Middle frontal gyrus (tissue), 1 donor: ENCODE data around the gene COL28A1.
"Not testable (repeated sequence)": the region's sequence is repeated elsewhere in the genome, so short reads cannot be mapped to it uniquely, and the experiment has no call there.

Source experiments
- DNase-seq: peaks from one replicate; pipeline ENCODE4 v3.0.0-alpha.2; 2015; ENCODE audit warnings: low spot score; ENCODE audit errors: extremely low spot score

The COL28A1 gene

DNA sequence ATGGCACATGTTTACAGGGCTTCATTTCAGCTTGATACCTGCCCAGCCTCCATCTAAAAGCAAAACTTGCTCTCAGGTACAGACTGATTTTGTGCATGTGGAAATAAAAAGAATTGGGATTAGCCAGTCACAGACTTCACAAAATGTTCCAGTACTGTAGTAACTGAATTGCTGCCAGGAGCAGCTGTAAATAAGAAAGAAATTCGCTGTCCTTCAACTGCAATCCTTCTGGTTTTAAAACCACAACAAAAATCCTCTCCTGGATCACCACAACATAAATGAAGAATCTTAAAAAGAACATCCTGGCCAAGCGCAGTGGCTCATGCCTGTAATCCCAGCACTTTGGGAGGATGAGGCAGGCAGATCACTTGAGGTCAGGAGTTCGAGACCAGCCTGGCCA is 27.1 kb upstream of the COL28A1 start:
- no peak for DNase-seq

DNA sequence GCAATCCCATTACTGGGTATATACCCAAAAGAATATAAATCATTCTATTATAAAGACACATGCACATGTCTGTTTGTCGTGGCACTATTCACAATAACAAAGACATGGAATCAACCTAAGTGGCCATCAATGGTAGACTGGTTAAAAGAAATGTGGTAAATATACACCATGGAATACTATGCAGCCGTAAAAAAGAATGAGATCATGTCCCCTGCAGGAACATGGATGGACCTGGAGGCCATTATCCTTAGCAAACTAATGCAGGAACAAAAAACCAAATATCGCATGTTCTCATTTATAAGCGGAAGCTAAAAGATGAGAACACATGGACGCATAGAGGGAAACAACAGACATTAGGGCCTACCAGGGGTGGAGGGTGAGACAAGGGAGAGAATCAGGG is 25.9 kb upstream of the COL28A1 start:
- not testable (repeated sequence) for DNase-seq

DNA sequence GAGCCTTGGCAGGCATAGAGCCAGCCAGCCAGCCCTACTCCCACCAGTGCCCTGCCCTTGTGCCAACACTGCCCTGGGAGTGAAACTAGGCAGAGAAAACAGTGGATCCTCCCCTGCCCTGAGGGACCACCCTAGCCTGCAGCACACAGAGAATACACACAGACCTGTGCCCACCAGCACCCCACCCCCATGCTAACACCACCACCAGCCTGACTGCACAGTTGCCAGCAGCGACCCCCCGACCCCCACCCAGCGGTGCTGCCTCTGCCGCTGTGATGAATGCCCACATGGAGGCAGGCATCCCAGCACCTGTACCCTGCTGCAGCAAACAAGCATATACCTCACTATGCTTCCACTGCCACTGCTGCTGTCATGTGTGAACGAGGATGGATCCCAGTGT is 21.6 kb upstream of the COL28A1 start:
- no peak for DNase-seq

DNA sequence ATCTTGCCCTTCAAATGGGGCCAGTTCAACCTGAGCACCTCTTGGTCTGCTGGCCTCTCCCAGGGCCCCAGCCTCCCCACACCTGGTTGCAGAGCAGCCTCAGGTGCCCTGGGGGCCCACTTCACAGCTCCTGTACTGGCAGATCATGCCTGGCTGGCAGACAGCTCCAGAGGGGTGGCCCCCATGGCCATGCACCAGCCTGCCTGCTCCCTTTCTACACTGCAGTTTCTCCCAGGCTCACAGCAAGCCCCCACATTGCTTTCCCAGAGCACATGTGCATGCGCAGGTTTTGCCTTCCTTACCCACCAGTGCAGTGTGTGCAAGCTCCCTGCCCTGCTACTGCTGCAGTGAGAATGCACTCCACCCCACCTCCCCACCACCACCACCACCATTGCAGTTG is 21.2 kb upstream of the COL28A1 start:
- DNase-seq, result no peak

DNA sequence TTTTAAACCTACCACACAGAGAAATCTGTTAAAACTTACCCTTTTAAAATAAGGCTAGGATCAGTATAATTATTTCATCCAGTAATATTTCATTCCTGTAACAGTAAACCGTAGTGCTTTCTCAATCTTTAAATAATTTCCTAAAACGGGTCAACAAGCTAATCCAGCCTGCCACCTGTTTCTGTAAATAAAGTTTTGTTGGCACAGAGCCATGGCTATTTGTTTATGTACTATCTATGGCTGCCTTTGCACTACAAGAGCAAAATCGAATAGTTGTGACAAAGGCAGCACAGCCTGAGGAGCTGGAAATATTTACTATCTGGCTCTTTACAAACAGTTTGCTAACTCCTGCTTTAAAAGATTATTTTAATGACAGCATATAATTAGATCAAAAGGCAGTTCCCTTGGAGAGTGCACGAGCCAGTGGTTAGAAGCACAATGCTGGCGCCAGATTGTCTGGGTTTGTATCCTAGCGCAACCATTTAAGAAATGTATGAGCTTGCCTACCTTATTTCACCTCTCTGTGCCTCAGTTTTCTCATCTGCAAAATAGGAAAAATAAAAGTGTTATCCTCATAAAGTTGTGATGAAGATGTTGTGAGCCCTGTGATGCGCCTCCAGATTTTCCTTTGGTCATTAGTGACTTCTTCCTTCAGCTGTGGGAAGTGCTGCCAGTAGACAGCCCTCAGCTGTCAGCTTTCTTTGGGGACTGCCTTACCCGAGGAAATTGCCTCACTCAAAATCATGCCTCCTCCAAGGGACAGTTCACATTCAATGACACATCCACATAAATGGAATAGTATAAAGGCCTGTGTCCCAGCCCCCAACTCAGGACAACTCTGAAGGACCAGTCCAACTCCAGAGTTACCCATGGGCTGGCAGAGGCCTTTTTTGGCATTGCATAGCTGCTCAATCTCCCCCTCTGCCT is 19.2 kb upstream of the COL28A1 start:
- no peak for DNase-seq

DNA sequence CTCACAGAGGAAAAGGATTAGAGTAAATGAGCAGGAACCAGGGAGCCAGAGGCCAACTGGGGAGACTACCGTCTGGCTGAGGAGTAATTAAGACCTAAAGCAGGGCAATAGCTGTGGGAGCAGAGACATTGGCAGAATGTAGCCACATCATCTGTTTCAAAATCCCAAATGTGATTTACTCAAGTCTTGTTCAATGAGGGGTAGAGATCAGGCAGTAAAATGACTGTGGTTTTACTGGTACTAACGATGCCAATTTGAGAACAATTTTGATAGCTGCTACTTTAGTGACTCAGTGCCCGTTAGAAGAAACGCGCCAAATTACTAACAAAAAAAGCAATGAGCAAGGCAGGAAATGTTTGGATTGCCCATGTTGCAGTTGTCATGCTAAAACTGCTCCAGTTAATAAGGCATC is 18.4 kb upstream of the COL28A1 start:
- DNase-seq, result no peak

DNA sequence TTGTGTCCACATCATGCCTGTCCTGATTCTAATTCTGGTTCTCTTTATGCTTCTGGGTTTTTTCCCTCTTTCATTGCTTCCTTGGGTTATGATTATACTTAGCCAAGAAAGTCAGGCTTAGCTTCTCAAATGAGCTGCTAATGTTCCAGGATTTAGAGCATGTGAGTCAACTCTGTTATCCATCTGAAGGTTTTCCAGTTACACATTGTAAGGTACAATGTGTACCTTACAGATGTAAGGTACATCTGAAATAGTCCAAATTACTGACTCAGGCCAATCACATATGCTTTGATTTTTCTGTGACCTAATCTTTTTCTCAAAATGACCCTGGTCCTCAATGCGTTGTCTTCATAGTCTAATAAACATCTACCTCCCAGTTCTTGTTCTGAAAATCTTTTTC is 17.7 kb upstream of the COL28A1 start:
- DNase-seq, result no peak

DNA sequence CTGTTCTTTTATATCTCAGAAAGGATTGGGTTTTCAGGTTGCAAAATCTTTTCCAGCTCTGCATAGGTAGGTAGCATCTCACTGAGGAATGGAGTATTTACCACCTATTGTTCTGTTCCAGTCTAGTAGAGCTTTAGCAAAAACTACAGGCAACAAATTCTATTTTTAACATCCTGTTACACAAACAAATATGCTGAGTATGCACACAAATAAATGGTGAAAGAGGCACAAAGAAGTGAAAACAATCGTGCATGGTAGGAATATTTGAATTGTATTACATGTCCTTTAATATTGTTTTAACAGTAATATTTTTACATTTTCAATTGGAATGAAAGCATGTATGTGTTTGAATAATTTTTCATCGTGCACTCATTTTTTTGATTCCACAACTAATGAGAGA is 16.5 kb upstream of the COL28A1 start:
- DNase-seq, result no peak

DNA sequence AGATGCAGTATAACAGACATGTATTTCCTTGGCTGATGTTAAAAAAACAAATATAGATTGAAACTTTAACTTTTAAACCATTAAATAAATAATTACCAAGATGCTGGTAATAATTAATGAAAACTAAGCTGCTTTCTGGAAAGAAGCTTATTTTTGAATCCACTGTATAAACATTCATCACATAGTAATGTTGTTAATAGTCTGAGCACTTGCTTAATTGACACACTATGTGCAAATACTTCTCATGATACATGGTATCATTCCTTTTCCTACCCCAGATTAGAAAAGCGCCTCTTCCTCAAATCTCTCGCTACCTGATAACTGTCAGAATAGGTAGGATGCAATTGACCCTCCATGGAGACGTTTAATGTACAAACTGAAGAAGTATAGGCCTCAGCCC is 15.0 kb upstream of the COL28A1 start:
- no peak for DNase-seq

DNA sequence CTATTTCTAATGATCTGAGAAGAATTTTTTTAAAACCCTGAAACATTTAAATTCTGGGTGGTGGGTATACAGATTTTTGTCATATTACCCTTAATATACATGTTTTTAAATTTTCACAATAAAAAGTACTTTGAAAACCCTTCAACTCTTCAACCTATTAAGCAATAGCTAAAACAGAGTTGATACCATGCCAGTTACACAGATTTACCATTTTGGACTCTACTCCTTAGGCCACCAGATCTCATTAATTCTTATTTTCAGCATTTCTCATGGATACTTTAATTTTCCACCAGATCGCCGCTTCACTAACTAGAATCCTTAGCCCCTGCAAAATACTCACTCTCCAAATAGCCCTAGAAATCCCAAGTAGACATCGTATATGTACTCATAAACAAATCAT is 12.7 kb upstream of the COL28A1 start:
- DNase-seq, result no peak

DNA sequence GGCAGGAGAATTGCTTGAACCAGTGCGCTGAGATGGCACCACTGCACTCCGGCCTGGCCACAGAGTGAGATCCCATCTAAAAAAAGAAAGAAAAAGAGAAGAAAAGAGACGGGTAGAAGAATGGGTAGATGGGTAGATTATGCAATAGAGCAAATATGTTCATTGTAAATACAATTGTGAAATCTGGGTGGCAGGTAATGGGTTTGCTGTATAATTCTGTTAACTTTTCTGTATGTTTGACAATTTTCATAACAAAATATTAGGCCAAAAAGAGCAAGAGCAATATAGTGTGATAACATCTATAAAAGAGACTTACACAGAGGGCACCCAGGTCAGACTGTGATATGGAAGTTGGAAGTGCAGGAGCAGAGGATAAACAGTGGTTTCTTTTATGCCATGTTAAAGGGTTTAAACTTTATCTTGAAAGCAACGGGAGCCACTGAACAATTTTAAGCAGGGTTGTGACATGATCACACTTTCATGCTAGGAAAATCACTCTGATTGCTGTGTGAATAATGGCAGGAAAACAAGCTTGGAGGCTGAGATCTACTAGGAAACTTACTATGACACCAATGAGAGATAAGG is 6.7 kb upstream of the COL28A1 start:
- DNase-seq, result no peak

DNA sequence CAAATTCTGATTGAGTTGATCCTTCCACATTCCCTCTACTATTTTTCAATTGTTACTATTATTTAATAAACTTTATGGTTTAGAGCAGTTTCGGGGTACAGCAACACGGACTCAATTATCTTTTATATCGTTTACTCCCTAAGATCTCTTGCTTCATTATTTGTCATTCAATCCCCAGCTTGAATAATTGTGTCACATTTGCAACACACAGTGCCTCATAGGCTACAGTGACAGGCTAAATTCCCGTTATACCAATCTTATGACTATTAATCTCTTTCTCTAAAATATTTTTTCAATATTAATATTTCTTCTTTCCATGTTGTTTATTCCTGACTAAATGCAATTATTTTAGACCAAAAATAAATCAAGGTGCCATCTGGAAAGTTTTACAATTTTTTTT is 4.0 kb upstream of the COL28A1 start:
- no peak for DNase-seq

DNA sequence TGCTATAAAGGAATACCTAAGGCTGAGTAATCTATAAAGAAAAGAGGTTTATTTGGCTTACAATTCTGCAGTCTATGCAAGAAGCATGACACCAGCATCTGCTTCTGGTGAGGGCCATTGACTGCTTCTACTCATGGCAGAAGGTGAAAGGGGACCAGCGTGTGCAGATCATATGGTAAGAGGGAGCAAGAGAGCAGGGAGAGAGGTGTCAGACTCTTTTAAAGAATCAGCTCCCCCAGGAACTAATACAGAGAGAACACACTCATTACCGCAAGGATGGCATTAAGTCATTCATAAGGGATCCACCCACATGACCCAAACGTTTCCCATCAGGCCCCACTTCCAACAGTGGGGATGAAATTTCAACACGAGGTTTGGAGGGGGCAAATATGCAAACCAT is 3.5 kb upstream of the COL28A1 start:
- no peak for DNase-seq

DNA sequence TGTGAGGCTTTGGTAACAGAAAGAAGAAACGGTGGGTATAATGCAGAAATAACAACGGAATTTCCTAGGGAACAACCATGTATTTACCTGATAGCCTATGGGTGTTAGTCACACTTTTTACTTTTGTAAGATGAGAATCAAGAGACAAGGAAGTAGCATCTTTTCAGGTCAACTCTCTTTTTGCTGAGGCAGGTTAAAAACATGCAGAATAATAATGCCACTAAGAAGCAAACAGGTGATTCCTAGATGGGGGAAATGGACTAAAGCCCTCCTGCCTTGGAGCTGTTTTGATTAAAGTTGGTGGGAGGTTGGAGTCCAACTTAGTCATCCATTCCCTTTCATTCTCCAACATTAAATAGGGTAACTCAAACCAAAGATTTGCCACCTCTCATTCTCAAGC is 2.0 kb upstream of the COL28A1 start:
- no peak for DNase-seq

DNA sequence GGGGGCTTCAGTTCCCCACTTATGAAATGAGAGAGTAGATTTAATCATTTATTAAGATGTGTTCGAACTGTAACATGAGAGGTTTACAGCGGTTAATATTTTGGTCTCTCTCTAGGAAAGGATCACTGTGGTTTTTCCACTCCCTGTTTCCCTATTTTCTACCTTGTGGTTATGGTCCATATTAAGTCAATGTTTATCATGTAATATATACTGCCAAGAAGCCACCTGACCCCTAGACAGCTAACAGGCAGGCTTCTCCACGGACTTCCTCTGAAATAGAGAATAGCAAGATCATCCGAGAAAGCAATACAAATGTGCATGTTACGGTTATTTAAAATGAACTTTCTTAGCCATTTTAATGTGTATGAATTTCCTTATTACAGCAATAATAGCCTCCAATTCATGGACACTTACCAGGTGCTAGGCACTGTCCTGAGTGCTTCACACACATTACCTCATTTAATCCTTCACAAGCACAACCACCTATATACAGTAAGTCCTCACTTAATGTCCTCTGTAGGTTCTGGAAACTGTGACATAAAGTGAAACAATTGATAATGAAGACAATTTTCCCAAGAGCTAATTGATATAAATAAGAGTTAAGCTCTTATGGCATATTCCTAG is 835 bp upstream of the COL28A1 start:
- DNase-seq, result no peak

DNA sequence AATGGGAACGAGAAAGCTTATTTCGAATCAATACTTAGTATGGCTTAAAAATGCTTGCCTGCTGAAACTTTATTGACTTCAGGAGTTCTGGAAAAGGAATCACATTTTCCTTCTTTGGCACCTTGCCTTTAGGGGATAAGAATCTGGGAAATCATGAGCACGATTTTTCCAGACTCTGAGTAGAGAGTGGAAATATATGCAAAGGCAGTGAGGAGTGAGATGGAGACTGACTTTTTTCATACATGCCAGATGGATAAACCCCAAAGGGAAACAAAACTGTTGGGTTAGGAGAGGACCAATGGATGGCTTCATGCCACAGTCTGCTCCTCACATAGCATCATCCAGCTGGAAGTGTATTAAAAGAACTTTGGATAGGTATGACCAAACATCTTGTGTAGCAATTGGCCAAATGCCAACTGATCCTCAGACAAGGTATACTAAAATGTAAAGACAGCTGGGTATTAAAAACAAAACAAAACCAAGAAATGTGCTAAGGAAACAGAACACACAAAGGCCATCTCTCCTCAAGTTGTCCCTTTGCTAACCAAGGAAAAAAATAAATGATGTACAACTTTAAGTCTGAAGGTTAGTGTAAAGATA is 1.7 kb downstream of the COL28A1 start:
- no peak for DNase-seq

DNA sequence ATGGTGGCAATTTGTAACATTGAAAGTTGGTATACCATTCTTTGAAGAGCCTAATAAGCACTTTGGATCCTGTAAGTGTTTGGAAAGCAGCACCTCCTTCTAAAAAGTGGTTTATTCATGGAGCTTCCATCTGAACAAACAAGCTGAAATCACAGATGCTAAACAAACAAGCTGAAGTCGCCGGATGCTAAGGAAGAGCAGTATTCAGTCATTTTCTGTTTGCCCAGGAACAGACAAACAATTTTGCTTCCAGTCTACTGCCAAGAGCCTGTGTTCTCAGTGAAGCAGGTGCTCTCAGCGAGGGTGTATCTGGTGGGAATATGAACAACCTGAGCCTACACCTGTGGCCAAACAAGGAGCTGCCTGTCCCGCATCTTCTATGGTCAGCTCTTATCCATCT is 6.3 kb downstream of the COL28A1 start:
- DNase-seq, result no peak

DNA sequence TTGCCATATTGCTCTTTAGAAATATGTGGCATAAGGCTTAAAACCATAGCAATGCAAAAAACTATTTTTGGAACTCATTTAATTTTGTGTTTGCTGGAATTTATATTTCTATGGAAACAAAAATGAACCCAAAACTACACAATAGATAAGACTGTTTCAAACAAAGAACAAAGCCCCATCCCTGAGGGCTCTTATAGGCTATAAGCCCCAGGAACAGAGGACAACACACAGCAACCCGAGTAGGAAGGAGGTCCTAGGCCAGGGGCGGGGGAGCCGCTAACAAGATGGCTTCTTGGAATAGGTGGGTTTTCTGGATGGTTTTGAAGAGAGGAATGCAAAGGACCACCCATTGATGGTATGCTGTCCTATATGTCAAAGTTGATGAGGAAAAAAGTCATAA is 8.6 kb downstream of the COL28A1 start:
- DNase-seq, result no peak

DNA sequence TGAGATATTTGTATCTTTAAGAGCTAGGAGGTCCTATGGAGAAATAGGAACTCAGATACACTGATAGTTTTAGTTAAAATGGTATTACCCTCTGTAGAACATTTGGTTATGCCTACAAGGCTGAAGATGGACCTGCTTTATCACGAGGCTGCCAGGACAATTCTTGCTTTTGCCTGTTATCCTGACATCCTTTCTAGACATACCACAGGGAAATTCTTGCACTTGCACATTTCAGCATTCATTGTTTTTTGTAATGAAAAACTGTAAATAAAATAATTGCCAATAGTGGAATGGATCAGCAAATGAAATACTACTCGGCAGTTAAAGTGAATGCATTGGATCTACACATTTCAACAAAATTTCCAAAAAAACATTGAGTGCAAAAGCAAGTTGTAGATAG is 9.7 kb downstream of the COL28A1 start:
- no peak for DNase-seq

DNA sequence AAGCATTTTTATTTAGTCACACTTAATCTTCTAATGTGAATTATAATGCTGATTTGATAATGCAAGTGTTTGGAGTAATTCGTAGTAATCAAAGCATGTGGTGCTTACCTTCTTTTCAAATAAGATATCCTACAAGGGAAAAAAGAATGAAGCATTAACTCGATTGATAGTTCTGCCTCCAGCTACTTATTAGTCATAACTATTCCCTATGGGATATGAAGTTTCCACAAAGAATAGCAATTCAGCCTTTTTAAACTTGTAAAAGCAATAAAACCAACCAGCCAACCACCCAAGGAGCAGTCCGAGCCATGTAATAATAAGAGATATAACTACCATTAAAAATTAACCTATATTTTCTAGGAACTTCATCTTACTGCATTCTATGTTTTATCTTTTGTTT is 11.6 kb downstream of the COL28A1 start:
- no peak for DNase-seq

DNA sequence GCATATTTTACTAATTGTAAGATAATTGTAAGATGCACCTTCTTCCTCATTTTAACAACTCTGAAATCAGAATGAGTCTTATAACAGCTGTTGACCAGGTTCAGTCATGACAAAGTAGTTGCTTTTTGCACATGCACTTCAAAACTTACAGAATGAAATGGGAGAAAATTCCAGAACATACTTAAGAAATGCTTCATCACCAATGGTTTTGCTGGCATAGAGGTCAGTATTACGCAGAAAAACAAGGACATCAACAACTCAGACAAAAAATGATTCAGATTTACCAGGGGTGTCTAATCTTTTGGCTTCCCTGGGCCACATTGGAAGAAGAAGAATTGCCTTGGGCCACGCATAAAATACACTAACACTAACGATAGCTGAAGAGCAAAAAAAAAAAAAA is 13.3 kb downstream of the COL28A1 start:
- DNase-seq, result no peak

DNA sequence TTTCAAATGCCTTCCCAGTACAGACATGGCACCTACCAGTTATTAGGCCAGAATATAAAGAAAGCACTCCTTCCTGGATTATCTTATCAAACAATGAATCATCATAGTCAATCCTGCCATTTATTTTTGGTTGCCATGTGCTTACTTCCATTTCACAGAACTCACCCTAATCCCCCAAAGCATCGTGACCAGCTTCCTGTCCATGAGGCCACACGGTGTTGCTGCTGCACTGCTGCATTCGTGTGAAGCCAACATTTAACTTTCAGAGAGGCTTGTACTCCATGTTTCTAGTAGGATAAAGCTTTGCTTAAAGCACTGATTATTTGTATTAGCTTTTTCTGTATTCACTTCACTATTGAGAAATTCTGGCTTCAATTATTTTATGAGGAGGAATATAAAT is 14.4 kb downstream of the COL28A1 start:
- DNase-seq, result no peak
